Activated T-helper 1 cell treated with anti-CD3 and anti-CD28 coated beads, Interleukin-2, amount 50 U/mL, for 16 hours (primary cell): ENCODE results near the gene SNRNP40.

Experiments used
- DNase-seq, 2 donors: peaks; one replicate each; pipeline ENCODE4 v3.0.0-alpha.2; 2020; ENCODE audit warnings: low read depth in 1 of 2, low spot score in 1 of 2

SNRNP40 gene

GRCh38 chr1:31232689-31233088 is 63.9 kb downstream of the SNRNP40 start:
- no peak for DNase-seq

GRCh38 chr1:31231802-31232201 is 64.8 kb downstream of the SNRNP40 start:
- DNase-seq = no peak

GRCh38 chr1:31230378-31230777 is 66.2 kb downstream of the SNRNP40 start:
- DNase-seq = no peak

- DNase-seq = no peak
Observed at GRCh38 chr1:31228986-31229385, 67.6 kb downstream of the SNRNP40 start.

- DNase-seq = no peak
Observed at GRCh38 chr1:31227891-31228568, 68.6 kb downstream of the SNRNP40 start.

GRCh38 chr1:31224068-31224467 is 72.5 kb downstream of the SNRNP40 start:
- no peak for DNase-seq

GRCh38 chr1:31222176-31222575 is 74.4 kb downstream of the SNRNP40 start:
- no peak for DNase-seq

GRCh38 chr1:31221072-31221471 is 75.5 kb downstream of the SNRNP40 start:
- no peak for DNase-seq

- no peak for DNase-seq
Observed at GRCh38 chr1:31219489-31219888, 77.1 kb downstream of the SNRNP40 start.

- no peak for DNase-seq
Observed at GRCh38 chr1:31218705-31219104, 77.9 kb downstream of the SNRNP40 start.

GRCh38 chr1:31216016-31216415 is 80.6 kb downstream of the SNRNP40 start:
- DNase-seq = no peak

GRCh38 chr1:31215065-31215570 is 81.5 kb downstream of the SNRNP40 start:
- DNase-seq = no peak

GRCh38 chr1:31214316-31215064 is 82.1 kb downstream of the SNRNP40 start:
- DNase-seq = no peak
